GM12874 (cell line): Measurements from ENCODE around the gene MYH10.

Source experiments
- TF ChIP-seq, protein P1 (sequence below): IDR thresholded peaks from 2 replicates; pipeline ENCODE4 v1.5.1; 2011; ENCODE audit warnings: low read depth, mild to moderate bottlenecking, control low read depth, low read length, moderate library complexity; ENCODE audit not compliant: insufficient read depth

Gene MYH10

DNA sequence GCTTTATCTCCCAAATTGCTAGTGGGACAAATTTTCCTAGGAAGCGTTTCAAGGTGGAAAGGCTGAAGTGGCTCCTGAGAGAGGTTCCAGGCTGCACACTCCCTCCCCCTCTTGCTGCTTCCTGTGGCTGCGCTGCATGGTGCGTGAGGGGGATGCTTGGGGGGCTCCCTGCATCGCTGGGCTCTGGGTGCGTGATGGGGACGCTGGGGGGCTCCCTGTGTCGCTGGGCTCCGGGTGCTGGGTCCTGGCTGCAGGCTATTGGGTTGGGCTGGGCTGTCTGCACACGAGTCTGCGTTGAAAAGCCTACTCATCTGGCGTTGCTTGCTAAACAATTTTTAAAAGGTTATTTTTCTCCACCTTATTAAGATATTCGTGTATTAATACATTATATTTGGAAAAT is 164.8 kb downstream of the MYH10 start:
- TF ChIP-seq, protein P1, sequence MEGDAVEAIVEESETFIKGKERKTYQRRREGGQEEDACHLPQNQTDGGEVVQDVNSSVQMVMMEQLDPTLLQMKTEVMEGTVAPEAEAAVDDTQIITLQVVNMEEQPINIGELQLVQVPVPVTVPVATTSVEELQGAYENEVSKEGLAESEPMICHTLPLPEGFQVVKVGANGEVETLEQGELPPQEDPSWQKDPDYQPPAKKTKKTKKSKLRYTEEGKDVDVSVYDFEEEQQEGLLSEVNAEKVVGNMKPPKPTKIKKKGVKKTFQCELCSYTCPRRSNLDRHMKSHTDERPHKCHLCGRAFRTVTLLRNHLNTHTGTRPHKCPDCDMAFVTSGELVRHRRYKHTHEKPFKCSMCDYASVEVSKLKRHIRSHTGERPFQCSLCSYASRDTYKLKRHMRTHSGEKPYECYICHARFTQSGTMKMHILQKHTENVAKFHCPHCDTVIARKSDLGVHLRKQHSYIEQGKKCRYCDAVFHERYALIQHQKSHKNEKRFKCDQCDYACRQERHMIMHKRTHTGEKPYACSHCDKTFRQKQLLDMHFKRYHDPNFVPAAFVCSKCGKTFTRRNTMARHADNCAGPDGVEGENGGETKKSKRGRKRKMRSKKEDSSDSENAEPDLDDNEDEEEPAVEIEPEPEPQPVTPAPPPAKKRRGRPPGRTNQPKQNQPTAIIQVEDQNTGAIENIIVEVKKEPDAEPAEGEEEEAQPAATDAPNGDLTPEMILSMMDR: no peak

DNA sequence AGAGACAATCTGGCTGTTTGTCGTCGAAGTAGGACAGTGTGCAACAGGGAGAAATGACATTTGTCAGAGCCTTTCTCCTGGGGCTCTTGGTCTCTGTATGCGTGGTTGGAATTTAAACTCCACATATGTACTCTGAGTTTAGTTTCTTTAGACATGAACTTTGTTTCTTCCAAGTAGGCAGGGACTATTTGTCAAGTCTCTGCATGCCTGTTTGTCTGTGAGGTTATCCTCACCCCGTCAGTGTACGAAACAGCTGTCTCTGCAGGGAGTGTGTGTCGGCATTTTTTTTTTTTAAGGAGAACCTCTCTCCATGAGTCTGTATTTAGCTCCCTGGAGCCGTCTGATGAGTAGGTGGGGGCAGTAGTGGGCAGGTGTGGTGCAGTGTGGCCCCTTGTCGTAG is 165.2 kb downstream of the MYH10 start:
- TF ChIP-seq, protein P1: no peak

DNA sequence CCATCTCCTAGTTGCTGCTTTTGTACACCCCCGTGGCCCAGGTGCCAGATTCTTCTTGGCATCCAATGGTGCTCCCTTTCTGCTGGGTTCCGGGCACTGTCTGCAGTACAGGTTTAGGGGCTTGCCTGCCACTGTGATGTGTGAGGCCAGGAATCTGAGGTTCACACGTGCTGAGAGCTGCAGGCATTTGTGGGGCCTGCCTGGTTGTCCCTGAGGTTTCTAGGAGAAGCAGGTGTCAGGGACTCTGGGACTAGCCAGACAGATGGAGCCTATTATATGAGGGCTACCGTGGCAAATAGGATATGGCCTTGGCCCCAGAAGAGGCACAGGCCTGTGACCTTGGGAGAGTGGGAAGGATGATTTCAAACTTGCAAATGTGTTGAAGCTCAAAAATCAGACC is 165.6 kb downstream of the MYH10 start:
- TF ChIP-seq, protein P1: no peak

DNA sequence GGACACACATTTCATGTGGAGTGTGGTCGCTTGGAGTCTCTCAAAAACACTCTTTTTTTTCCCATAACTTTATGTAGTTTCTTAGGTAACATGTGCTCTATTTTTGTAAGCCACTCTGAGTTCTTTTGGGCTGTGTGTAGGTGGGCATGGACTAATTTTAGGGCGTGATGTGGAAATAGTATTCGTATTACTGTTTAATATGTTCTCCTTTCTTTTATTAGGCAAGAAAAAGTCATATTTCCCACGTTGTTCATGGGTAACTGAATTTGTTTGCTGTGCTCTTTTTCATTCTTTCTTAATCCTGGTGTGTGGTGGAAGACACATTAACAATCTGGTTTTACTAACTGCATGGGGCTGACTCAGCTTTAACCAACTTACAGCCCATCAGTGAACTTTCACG is 167.4 kb downstream of the MYH10 start:
- TF ChIP-seq, protein P1: no peak

DNA sequence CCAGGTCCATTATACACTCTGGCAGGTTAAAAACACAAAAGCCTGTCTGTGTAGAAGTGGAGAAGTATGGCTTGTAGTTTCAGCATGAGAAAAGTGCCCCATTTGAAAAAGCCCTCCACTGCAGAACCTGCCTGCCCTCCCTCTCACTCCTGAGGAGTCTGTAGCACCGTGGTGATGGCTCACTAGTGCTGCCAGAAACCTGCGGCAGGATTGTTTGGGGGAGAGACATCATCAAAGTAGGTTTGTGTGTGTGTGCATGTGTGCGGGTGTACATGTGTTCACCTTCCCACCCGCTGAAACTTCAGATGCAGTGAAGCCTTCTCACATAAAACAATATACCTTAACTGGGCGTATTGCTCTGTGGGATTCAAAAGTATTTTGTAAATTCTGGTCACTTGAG is 168.0 kb downstream of the MYH10 start:
- TF ChIP-seq, protein P1: no peak

DNA sequence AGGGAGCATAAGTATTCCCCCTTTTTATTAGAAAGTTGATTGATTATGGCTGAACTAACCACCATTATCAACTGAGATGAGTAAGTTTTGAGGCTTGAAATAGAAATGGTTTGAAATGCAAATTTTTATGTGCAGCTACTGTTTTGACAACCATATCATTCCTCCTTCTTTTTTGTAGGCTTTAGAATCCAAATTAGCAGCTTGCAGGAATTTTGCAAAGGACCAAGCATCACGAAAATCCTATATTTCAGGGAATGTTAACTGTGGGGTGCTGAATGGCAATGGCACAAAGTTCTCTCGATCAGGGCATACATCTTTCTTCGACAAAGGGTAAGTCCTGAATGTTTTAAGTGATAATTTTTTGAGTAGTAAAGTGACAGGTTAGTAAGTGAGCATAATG is 170.7 kb downstream of the MYH10 start:
- TF ChIP-seq, protein P1: no peak

DNA sequence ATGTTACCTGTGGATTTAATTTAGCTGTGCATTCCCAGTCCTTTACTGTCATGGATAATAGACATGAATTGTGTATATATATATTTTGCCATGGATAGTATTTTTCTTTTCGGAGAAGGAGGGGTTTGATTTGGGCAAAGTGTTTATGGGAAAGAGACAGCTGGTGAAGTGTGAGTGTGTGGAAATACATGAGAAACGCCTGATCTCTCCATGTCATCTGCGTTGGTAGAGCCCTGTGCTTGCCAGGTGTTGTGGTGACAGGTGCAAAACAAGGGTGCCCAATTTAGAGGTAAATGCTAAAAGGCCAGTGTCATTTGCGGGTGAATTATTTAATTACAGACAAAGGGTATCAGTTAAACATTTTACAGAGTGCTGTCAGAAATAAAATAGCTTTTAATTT is 171.4 kb downstream of the MYH10 start:
- TF ChIP-seq, protein P1: no peak

DNA sequence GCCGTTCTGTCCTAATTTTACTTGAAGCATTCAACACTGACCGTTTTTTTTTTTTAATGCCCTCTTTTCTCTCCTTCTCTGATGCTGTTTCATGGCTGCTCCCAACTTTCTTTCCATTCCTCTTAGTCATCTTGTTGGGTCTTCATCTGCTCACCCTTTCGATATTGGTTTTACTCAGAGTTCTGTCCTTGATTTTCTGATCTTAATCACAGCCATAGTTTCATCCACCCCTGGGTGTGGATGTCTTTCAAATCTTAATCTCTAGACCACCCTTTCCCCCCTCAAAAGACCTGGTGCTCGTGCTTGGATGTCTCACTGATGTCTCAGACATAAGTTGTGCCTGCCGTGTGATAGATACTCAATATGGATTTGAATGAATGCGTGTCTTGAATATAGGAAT is 172.4 kb downstream of the MYH10 start:
- TF ChIP-seq, protein P1: no peak
